ENCODE measurements around the gene USP46.

GRCh38 chr4:52625216-52625615 is 33.9 kb downstream of the USP46 start:
- TF ChIP-seq CTCF (IDR thresholded peaks at IDR 0.05) (no peak), REST (IDR thresholded peaks at IDR 0.05; ENCODE audit: insufficient read depth in 1 of 2, low read depth in 2 of 2, low read length in 1 of 2) (no peak), POLR2AphosphoS5 (IDR thresholded peaks at IDR 0.05; ENCODE audit: low read depth, low read length) (no peak)
